Uterus (tissue), 4 donors: ENCODE data around the gene GID4. TPM values are rescaled to one million over a fixed set of nuclear protein-coding genes. Genes with fewer than 3 reads are reported as not detected.

Experiments
- DNase-seq, 2 donors: peaks; one replicate each; pipeline ENCODE4 v3.0.0-alpha.2; 2019 to 2020
- H3K27ac ChIP-seq, 2 donors: fragments of 200-600 bp; sonication (generic); 1 replicate in 1 of 2; 2 replicates in 1 of 2; pipeline ENCODE4 v1.5.1; 2016 to 2018
- H3K27me3 ChIP-seq, 2 donors: fragments of 200-600 bp; sonication (generic); one replicate each; pipeline ENCODE4 v1.5.1; 2018 to 2019; ENCODE audit warnings: control low read depth in 1 of 2
- H3K36me3 ChIP-seq, 2 donors: fragments of 200-600 bp; sonication (generic); one replicate each; pipeline ENCODE4 v1.5.1; 2019; ENCODE audit warnings: control low read depth in 1 of 2
- H3K4me1 ChIP-seq, 2 donors: fragments of 200-600 bp; sonication (generic); one replicate each; pipeline ENCODE4 v1.5.1; 2018 to 2019; ENCODE audit warnings: control low read depth in 1 of 2
- H3K4me3 ChIP-seq, 2 donors: fragments of 200-600 bp; sonication (generic); 1 replicate in 1 of 2; 2 replicates in 1 of 2; pipeline ENCODE4 v1.5.1; 2018 to 2019; ENCODE audit warnings: mild to moderate bottlenecking in 1 of 2
- H3K9me3 ChIP-seq, 2 donors: fragments of 200-600 bp; sonication (generic); one replicate each; pipeline ENCODE4 v1.5.1; 2019; ENCODE audit warnings: control low read depth in 1 of 2
- CTCF ChIP-seq, 4 experiments: fragments of 200-600 bp in 2 of 4; fragments of 450-650 bp in 2 of 4; sonication (generic) in 2 of 4; IDR thresholded peaks; one replicate each; pipeline ENCODE4 v1.5.1; 2016 to 2019; ENCODE audit warnings: antibody characterized with exemption in 4 of 4, mild to moderate bottlenecking in 2 of 4, moderate library complexity in 1 of 4
- POLR2A ChIP-seq, 2 donors: fragments of 450-650 bp; IDR thresholded peaks; one replicate each; pipeline ENCODE4 v1.6.1; 2016; ENCODE audit warnings: antibody characterized with exemption in 2 of 2, mild to moderate bottlenecking in 1 of 2, moderate library complexity in 1 of 2
- intact Hi-C: fragments of 100-400 bp; cut with DNase I; formaldehyde crosslinking; loops from one replicate; pipeline ENCODE4 v1.15.1; 2023; ENCODE audit warnings: low total_unique reads
- total RNA-seq, 4 donors: library from RNA; depleted of rRNA in 3 of 4; stranded (reverse); fragments of >200 nt in 3 of 4; gene quantifications; one replicate each; pipeline versions ENCODE4 v1.1.0 to v1.2.4, GENCODE V29; 2014 to 2023
- donor health status: DM: yes; HTN: yes; CAD: no.

Gene GID4
- total RNA-seq, 4 donors from 2014 or later, result 2.6 to 22.1 (median 13.4) TPM

DNA sequence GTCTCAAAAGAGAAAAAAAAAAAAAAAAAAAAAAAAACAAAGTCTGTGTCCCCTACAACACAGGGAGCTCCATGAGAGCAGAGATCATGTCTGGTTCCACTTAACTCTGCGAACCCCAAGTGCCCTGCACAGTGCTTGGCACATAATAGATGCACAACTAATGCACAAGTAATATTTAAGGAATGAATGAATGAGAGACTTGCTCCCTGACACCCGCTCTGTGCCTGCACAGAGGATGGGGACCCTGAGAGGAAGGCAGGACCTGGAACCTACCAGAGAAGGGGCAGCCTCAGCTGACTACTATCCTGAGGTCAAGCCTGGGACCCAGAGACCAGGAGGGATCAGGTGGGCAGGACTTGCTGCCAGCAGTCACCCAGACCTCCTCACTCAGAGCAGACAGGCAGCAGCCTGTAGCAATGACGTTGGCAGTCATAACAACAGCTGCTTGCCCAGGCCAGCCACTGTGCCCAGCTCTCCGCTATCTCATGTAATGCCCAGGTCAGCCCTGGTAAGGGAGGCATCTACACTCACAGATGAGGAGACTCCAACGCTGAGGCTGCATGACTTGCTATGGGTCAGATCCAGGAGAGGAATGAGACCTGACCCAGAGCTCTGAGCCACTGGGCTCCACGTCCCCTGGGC, 72.2 kb downstream of the GID4 start:
- Histone ChIP-seq H3K9me3 (no peaks in the 10 kb centered on the region), H3K27ac (no peak overlapping the region), H3K4me3 (no peak overlapping the region), H3K27me3 (no peaks in the 10 kb centered on the region), H3K36me3 (no peaks in the 10 kb centered on the region), H3K4me1 (no peaks in the 10 kb centered on the region)
- no peak for DNase-seq
- TF ChIP-seq POLR2A (IDR thresholded peaks at IDR 0.05), result no peak
- TF ChIP-seq CTCF (IDR thresholded peaks at IDR 0.05), result no peak
- intact Hi-C loops, result no loop called here

DNA sequence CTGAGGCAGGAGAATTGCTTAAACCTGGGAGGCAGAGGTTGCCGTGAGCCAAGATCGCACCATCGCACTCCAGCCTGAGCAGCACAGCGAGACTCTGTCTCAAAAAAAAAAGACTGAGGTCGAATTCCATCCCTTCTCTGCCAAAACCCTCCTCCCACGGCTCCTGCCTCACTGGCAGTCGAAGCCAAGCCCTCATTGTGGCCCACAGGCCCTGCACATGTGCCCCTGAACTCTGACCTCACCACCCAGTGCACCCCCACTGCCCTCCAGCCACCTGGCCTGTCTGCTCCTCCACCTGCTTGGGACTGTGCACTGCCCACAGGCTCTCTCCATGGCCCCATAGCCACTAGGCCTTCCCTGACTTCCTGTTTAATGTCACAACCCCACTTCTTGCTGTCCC, 76.3 kb downstream of the GID4 start:
- TF ChIP-seq POLR2A (IDR thresholded peaks at IDR 0.05) (no peak), CTCF (IDR thresholded peaks at IDR 0.05) (no peak)
- Histone ChIP-seq H3K9me3 (no peaks in the 10 kb centered on the region), H3K27me3 (no peaks in the 10 kb centered on the region), H3K27ac (no peak overlapping the region), H3K4me3 (no peak overlapping the region), H3K4me1 (no peaks in the 10 kb centered on the region), H3K36me3 (no peaks in the 10 kb centered on the region)
- DNase-seq, result no peak
- intact Hi-C loops, result no loop called here

- H3K4me1 ChIP-seq, result no peaks in the 10 kb centered on the region
- no peaks in the 10 kb centered on the region for H3K27me3 ChIP-seq
- no peaks in the 10 kb centered on the region for H3K9me3 ChIP-seq
- TF ChIP-seq POLR2A (IDR thresholded peaks at IDR 0.05) (no peak), CTCF (IDR thresholded peaks at IDR 0.05) (no peak)
- intact Hi-C loops, result no loop called here
- H3K36me3 ChIP-seq, result no peaks in the 10 kb centered on the region
- H3K4me3 ChIP-seq, result no peak overlapping the region
- no peak for DNase-seq
- H3K27ac ChIP-seq, result no peak overlapping the region
Measured at GRCh38 chr17:18116078-18116477, 76.9 kb downstream of the GID4 start.

DNA sequence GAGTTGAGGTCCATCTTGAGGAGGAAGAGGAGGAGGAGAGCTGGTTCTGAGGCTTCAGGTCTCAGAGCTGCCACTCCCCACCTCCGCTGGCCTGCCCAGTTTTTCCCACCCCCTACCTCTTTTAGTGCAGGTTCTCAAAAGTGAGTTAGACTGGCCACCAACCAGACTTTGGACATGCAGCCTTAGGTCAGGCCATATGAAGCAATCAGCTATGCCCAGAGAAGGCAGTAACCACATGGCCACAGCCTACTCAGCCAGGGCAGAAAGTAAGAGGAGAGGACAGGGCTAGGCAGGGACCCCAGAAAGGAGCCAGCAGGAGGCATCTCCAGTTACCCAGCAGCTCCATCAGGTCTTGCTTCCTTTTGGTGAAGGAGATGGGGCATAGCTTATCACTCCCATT, 78.3 kb downstream of the GID4 start:
- H3K4me3 ChIP-seq, result no peak overlapping the region
- no peak for DNase-seq
- no peaks in the 10 kb centered on the region for H3K4me1 ChIP-seq
- H3K27me3 ChIP-seq, result no peaks in the 10 kb centered on the region
- H3K27ac ChIP-seq, result no peak overlapping the region
- no peaks in the 10 kb centered on the region for H3K9me3 ChIP-seq
- TF ChIP-seq POLR2A (IDR thresholded peaks at IDR 0.05) (no peak), CTCF (IDR thresholded peaks at IDR 0.05) (no peak)
- intact Hi-C loops, result no loop called here
- no peaks in the 10 kb centered on the region for H3K36me3 ChIP-seq

Other genes starting within 250 kb of the GID4 start
- gene SREBF1, start 202.4 kb upstream of the GID4 start, total RNA-seq, result 10 to 100 TPM; 24.8 to 94.6 (median 31.5) TPM
- gene TOM1L2, start 67.0 kb upstream of the GID4 start, total RNA-seq, result 10 to 100 TPM; 15.6 to 85.9 (median 34.9) TPM
- 10 to 100 TPM in 3 of 4 donors, 1 to 10 TPM in 1; 7.7 to 18.5 (median 13.6) TPM for gene DRC3, start 66.5 kb upstream of the GID4 start, total RNA-seq
- gene ATPAF2, start 240 bp upstream of the GID4 start, total RNA-seq, result 100 to 1,000 TPM in 1 of 4 donors, 10 to 100 TPM in 2, 1 to 10 TPM in 1; 7.9 to 166 (median 20.6) TPM
- gene DRG2, start 48.5 kb downstream of the GID4 start, total RNA-seq, result 10 to 100 TPM; 33.0 to 45.6 (median 41.4) TPM
- 1 to 10 TPM in 3 of 4 donors, not detected in 1; 1.5 to 8.1 (median 2.9) TPM for gene MYO15A, start 69.3 kb downstream of the GID4 start, total RNA-seq
- gene ALKBH5, start 144.4 kb downstream of the GID4 start, total RNA-seq, result 100 to 1,000 TPM in 2 of 4 donors, 10 to 100 TPM in 2; 66.5 to 136 (median 98.5) TPM
- gene LLGL1, start 186.2 kb downstream of the GID4 start, total RNA-seq, result 10 to 100 TPM in 3 of 4 donors, 1 to 10 TPM in 1; 7.6 to 72.0 (median 23.1) TPM
- 100 to 1,000 TPM in 3 of 4 donors, 10 to 100 TPM in 1; 93.0 to 307 (median 144) TPM for gene FLII, start 219.3 kb downstream of the GID4 start, total RNA-seq
- 10 to 100 TPM; 12.8 to 34.5 (median 18.1) TPM for gene MIEF2, start 221.3 kb downstream of the GID4 start, total RNA-seq